ELF-1 (cell line): Measurements from ENCODE around the gene GYS2.

Source experiments
- DNase-seq: peaks from one replicate; pipeline ENCODE4 v3.0.0-alpha.2; 2016; ENCODE audit warnings: low read depth, low spot score

GYS2 gene

GRCh38 chr12:21553329-21553675 lies 51.3 kb downstream of the GYS2 start:
- no peak for DNase-seq

GRCh38 chr12:21552635-21553328 lies 51.9 kb downstream of the GYS2 start:
- no peak for DNase-seq

- DNase-seq, result no peak
These were observed 52.7 kb downstream of the GYS2 start for GRCh38 chr12:21551841-21552465.

- DNase-seq, result no peak
These were observed 57.2 kb downstream of the GYS2 start for GRCh38 chr12:21547437-21547836.

GRCh38 chr12:21546716-21547115 lies 57.9 kb downstream of the GYS2 start:
- no peak for DNase-seq

GRCh38 chr12:21545557-21545956 lies 59.1 kb downstream of the GYS2 start:
- no peak for DNase-seq

GRCh38 chr12:21543151-21543550 lies 61.5 kb downstream of the GYS2 start:
- DNase-seq, result no peak

- DNase-seq, result no peak
These were observed 62.2 kb downstream of the GYS2 start for GRCh38 chr12:21542403-21542802.

GRCh38 chr12:21541773-21542172 lies 62.9 kb downstream of the GYS2 start:
- no peak for DNase-seq

- no peak for DNase-seq
These were observed 64.8 kb downstream of the GYS2 start for GRCh38 chr12:21539797-21540196.

- no peak for DNase-seq
These were observed 66.5 kb downstream of the GYS2 start for GRCh38 chr12:21538061-21538653.

- DNase-seq, result no peak
These were observed 75.2 kb downstream of the GYS2 start for GRCh38 chr12:21529456-21529855.

- no peak for DNase-seq
These were observed 75.7 kb downstream of the GYS2 start for GRCh38 chr12:21528953-21529352.

- peak; percentile 79 for DNase-seq
These were observed 77.0 kb downstream of the GYS2 start for GRCh38 chr12:21527451-21528180.

GRCh38 chr12:21526721-21527345 lies 77.8 kb downstream of the GYS2 start:
- no peak for DNase-seq

- no peak for DNase-seq
These were observed 78.6 kb downstream of the GYS2 start, which contains the start of gene SPX for GRCh38 chr12:21526053-21526452. TSS of gene SPX (plus strand) at chr12:21526296. CDS start at chr12:21526473, 177 bp downstream.

- DNase-seq, result no peak
These were observed 81.5 kb downstream of the GYS2 start for GRCh38 chr12:21523148-21523547.

GRCh38 chr12:21521541-21521940 lies 83.1 kb downstream of the GYS2 start:
- DNase-seq, result no peak

GRCh38 chr12:21518451-21518850 lies 86.2 kb downstream of the GYS2 start:
- no peak for DNase-seq

- DNase-seq, result no peak
These were observed 88.4 kb downstream of the GYS2 start for GRCh38 chr12:21516281-21516680.

GRCh38 chr12:21509768-21510167 lies 94.9 kb downstream of the GYS2 start:
- DNase-seq, result no peak

GRCh38 chr12:21507849-21508248 lies 96.8 kb downstream of the GYS2 start:
- DNase-seq, result no peak
